Measurements from ENCODE around the gene SPAAR. TPM values are rescaled to one million over a fixed set of nuclear protein-coding genes. Genes with fewer than 3 reads are reported as not detected.
A peak's percentile ranks its signal among the peaks of the same experiment; 100 is the strongest.

The SPAAR gene
- total and polyA plus RNA-seq, 9 of the 15 experiments (the other 6 are each of a cell fraction or from before 2014, with no cell fraction given), result not detected

- 41% methylated on average over 6 of the region's 8 CpGs for WGBS (ENCODE audit: insufficient coverage, low coverage, missing lambda C conversion rate)
- no peaks in the 10 kb centered on the region for H3K9me3 ChIP-seq (replicated peaks; ENCODE audit: control insufficient read depth, insufficient read depth, low read depth, low read length)
- DNase-seq (ENCODE audit: extremely low read depth in 1 of 4, low spot score in 3 of 4), result no peak
- intact Hi-C loops (cut with micrococcal nuclease), result no loop called here
- in situ Hi-C loops (cut with MboI), result no loop called here
- BruUV-seq (replicated peaks), result no TSS peak
- ChIA-PET POLR2A (interaction anchor here (1.4 kb wide), 1 partner anchor 54 kb away, joined by 3 read pairs; no protein-coding TSS in a partner anchor), CTCF (ENCODE audit: low intra/inter-chr PET ratio) (interaction anchor here (0.7 kb wide), 1 partner anchor 395 kb away, joined by 3 read pairs; no protein-coding TSS in a partner anchor)
- ATAC-seq, result peak; percentile 27; the same call in 1 of the 3 replicates
- H3K9ac ChIP-seq (ENCODE audit: insufficient read depth in 1 of 2, low read depth in 2 of 2, low read length in 2 of 2), result no peak overlapping the region
- no peaks in the 10 kb centered on the region; a peak in 1 of 5 replicates for H3K27me3 ChIP-seq (ENCODE audit: control insufficient read depth in 2 of 2, insufficient read depth in 2 of 2, low read length in 2 of 2)
- no peaks in the 10 kb centered on the region for H3K36me3 ChIP-seq (ENCODE audit: control insufficient read depth, insufficient read depth, low read length)
- peaks cover 0 to 33% of the 10 kb centered on the region in 2 experiments; a peak in 3 of 5 replicates for H3K4me1 ChIP-seq (replicated peaks in 1 of 2; ENCODE audit: control insufficient read depth in 2 of 2, insufficient read depth in 2 of 2, low read length in 2 of 2)
- H4K20me1 ChIP-seq (replicated peaks; ENCODE audit: control insufficient read depth, insufficient read depth, low read length), result no peaks in the 10 kb centered on the region
- no peak for FAIRE-seq
- H3K9me1 ChIP-seq (ENCODE audit: control insufficient read depth, insufficient read depth, low read length), result no peaks in the 10 kb centered on the region
- H3K4me2 ChIP-seq (ENCODE audit: insufficient read depth, low read length), result 0 out of 2 replicates have a peak overlapping the region, but pooled peaks have one; percentile 11
- H3K79me2 ChIP-seq (ENCODE audit: control insufficient read depth, insufficient read depth, low read length), result no peaks in the 10 kb centered on the region
- H2AFZ ChIP-seq (ENCODE audit: low read depth, low read length), result peak overlapping the region; percentile 71
- TF ChIP-seq SMARCC2 (IDR thresholded peaks at IDR 0.05; ENCODE audit: low read depth) (no peak), SNIP1 (IDR thresholded peaks at IDR 0.05; ENCODE audit: low read depth) (no peak), RBM15 (IDR thresholded peaks at IDR 0.05; ENCODE audit: insufficient read depth, low read length) (no peak), CAMTA2 (CRISPR knock-in tag; conservative IDR thresholded peaks at IDR 0.05) (no peak), PRMT5 (CRISPR knock-in tag; IDR thresholded peaks at IDR 0.05) (no peak), GABPB2 (CRISPR knock-in tag; conservative IDR thresholded peaks at IDR 0.05) (no peak), CSDE1 (IDR thresholded peaks at IDR 0.05) (no peak), NFIC (IDR thresholded peaks at IDR 0.05) (no peak), GMEB1 (CRISPR knock-in tag; IDR thresholded peaks at IDR 0.05) (no peak), SNAPC5 (CRISPR knock-in tag; IDR thresholded peaks at IDR 0.05) (no peak), FIP1L1 (IDR thresholded peaks at IDR 0.05; ENCODE audit: low read depth, low read length, poor library complexity, severe bottlenecking) (no peak), ZZZ3 (IDR thresholded peaks at IDR 0.05) (no peak), BRF1 (IDR thresholded peaks at IDR 0.05; ENCODE audit: borderline replicate concordance, extremely low read depth, insufficient read length) (no peak), HOXB6 (CRISPR knock-in tag; IDR thresholded peaks at IDR 0.05; ENCODE audit: borderline replicate concordance) (no peak), XRCC4 (IDR thresholded peaks at IDR 0.05; ENCODE audit: extremely low read depth, insufficient read depth, insufficient read length) (no peak)
- H3K27ac ChIP-seq (ENCODE audit: extremely low read depth, low read depth, low read length), result no peak overlapping the region
- no peak overlapping the region for H3K4me3 ChIP-seq
Observed at GRCh38 chr9:35905051-35905781, 4.1 kb upstream of the SPAAR start.

Data from K562 (cell line).